ENCODE measurements around the gene XRCC4.
"Not testable (repeated sequence)": the region's sequence is repeated elsewhere in the genome, so short reads cannot be mapped to it uniquely, and the experiment has no call there.

Gene XRCC4

GRCh38 chr5:83118471-83118870 is 41.1 kb downstream of the XRCC4 start:
- no peak for DNase-seq (ENCODE audit: low spot score)

- no peak for DNase-seq (ENCODE audit: low spot score)
Observed at GRCh38 chr5:83118976-83119375, 41.6 kb downstream of the XRCC4 start.

DNA sequence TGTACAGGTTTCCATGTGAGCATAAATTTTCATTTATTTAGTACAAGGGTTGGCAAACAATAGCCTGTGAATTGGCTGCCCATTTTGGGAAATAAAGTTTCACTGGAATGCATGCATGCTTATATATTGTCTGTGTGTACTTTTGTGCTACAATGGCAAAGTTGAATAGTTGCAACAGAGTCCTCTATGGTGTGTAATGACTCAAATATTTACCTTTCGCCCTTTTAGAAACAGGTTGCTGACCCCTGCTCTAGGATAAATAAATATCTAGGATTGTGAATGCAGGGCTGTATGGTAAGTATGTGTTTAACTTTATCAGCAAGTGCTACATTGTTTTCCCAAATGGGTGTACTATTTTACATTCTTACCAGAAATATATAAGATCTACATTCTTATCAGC is 47.2 kb downstream of the XRCC4 start:
- no peak for DNase-seq (ENCODE audit: low spot score)

GRCh38 chr5:83125560-83125959 is 48.2 kb downstream of the XRCC4 start:
- no peak for DNase-seq (ENCODE audit: low spot score)

- no peak for DNase-seq (ENCODE audit: low spot score)
Observed at GRCh38 chr5:83126501-83126900, 49.2 kb downstream of the XRCC4 start.

- DNase-seq (ENCODE audit: low spot score): no peak
Observed at GRCh38 chr5:83133797-83134196, 56.5 kb downstream of the XRCC4 start.

GRCh38 chr5:83142526-83142925 is 65.2 kb downstream of the XRCC4 start:
- DNase-seq (ENCODE audit: low spot score): no peak

DNA sequence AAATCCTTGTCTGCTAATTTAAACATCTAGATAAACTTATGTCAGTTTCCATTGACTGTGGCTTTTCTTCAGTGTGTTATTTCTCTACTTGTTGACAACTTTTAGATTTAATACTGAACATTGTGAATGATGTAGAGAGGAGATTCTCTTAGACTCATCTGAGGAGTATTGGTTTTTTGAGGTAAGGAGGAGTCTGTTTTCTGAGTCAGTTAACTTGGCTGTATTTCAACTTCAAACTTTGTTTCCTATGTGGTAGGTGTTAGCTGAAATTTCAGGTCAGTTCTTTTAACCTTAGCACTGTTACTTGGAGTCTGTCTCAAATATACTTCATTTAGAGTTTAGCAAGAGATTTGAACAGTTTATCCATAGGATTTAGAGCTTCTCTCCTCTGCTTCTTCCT is 67.9 kb downstream of the XRCC4 start:
- no peak for DNase-seq (ENCODE audit: low spot score)

GRCh38 chr5:83145882-83146331 is 68.6 kb downstream of the XRCC4 start:
- no peak for DNase-seq (ENCODE audit: low spot score)

- DNase-seq (ENCODE audit: low spot score): no peak
Observed at GRCh38 chr5:83146441-83146840, 69.1 kb downstream of the XRCC4 start.

- DNase-seq (ENCODE audit: low spot score): no peak
Observed at GRCh38 chr5:83147593-83147992, 70.2 kb downstream of the XRCC4 start.

GRCh38 chr5:83148370-83148769 is 71.0 kb downstream of the XRCC4 start:
- DNase-seq (ENCODE audit: low spot score): no peak

- DNase-seq (ENCODE audit: low spot score): no peak
Observed at GRCh38 chr5:83149671-83150070, 72.3 kb downstream of the XRCC4 start.

GRCh38 chr5:83151821-83152220 is 74.5 kb downstream of the XRCC4 start:
- DNase-seq (ENCODE audit: low spot score): no peak

GRCh38 chr5:83152996-83153395 is 75.6 kb downstream of the XRCC4 start:
- not testable (repeated sequence) for DNase-seq (ENCODE audit: low spot score)

GRCh38 chr5:83156001-83156400 is 78.7 kb downstream of the XRCC4 start:
- no peak for DNase-seq (ENCODE audit: low spot score)

- DNase-seq (ENCODE audit: low spot score): no peak
Observed at GRCh38 chr5:83157163-83157562, 79.8 kb downstream of the XRCC4 start.

- DNase-seq (ENCODE audit: low spot score): no peak
Observed at GRCh38 chr5:83162601-83163000, 85.3 kb downstream of the XRCC4 start.

- no peak for DNase-seq (ENCODE audit: low spot score)
Observed at GRCh38 chr5:83167538-83167937, 90.2 kb downstream of the XRCC4 start.

DNA sequence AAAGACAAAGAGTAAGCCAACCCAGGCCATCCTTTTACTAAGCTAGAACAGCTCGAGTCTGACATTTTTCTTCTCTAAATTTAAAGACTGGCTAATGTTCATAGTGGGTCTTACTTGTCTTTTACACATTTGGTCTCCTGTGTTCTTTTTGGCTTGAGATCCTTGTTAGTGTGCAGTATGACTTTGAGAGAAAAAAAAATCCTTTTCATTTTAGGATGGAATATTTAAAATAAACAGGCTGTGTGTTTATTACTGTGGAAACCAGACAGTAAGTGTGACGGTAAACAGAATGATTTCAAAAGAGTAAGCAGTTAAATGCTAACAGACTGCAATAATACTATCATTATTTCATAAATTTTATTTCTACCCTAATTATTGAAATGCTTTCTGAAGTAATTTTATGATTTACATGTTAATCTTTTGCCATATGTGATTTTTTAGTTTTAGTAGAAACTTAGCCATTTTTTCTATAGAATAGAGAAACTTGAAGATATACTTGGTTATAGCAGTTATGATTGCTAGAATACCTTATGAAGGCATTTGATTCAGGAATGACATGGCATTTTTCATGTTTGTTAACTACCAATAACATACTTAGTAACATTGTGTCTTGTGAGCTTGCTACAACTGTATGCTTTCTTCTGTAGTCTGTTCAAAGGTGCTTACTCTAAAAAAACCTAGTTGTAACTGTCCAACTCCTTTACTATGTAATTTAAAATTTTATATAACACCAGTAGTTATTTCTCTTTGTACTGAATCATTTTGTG is 92.4 kb downstream of the XRCC4 start:
- no peak for DNase-seq (ENCODE audit: low spot score)

GRCh38 chr5:83172011-83172410 is 94.7 kb downstream of the XRCC4 start:
- DNase-seq (ENCODE audit: low spot score): no peak

GRCh38 chr5:83172655-83173054 is 95.3 kb downstream of the XRCC4 start:
- DNase-seq (ENCODE audit: low spot score): no peak

DNA sequence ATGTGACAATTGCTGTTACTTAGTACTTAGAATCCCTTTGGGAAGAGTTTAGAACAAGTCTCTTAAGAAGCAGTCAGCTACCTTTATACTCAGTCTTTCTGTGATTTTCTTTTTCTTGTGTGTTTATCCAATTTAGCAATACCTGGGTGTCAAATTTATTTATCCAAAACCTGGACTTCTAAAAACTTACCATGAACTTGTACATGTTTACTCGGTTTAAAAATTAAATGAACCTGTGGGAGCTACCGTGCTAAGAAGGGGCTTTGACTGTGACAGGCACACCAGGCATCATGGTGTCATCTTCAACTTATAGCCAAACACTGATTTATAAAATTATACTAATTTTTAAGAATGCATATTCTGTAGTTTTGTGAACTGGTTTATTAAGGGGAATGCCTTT is 96.5 kb downstream of the XRCC4 start:
- DNase-seq (ENCODE audit: low spot score): no peak

GRCh38 chr5:83177803-83178202 is 100.5 kb downstream of the XRCC4 start:
- DNase-seq (ENCODE audit: low spot score): no peak

All from GM03348 (cell line).